B cell (primary cell): ENCODE measurements around the gene ARAP1. TPM values are rescaled to one million over a fixed set of nuclear protein-coding genes. Genes with fewer than 3 reads are reported as not detected.

ENCODE experiments used
- ATAC-seq: fragments of 200-7000 bp; cut with Tn5 transposase; one replicate; pipeline ENCODE4 v1.10.0; 2021; ENCODE audit warnings: low read depth, mild to moderate bottlenecking, moderate number of reproducible peaks, moderate library complexity
- CTCF ChIA-PET: fragments of 350-600 bp; sonication (Branson Sonifier 250); formaldehyde crosslinking; loops from one replicate; lab custom pipeline; 2021; ENCODE audit warnings: antibody characterized with exemption, inconsistent platforms; lab: Charles Lee
- POLR2A ChIA-PET: fragments of 350-600 bp; sonication (Branson Sonifier 250); formaldehyde crosslinking; loops from one replicate; lab custom pipeline; 2021; ENCODE audit warnings: antibody characterized with exemption; lab: Charles Lee
- DNase-seq: peaks from one replicate; pipeline ENCODE4 v3.0.0; 2013
- H2AFZ ChIP-seq: 2 replicates; pipeline ENCODE4 v1.6.1; 2012; ENCODE audit warnings: mild to moderate bottlenecking, low read depth, low read length; ENCODE audit not compliant: insufficient read depth, poor library complexity, severe bottlenecking
- H3K27ac ChIP-seq, 2 donors: 1 replicate in 1 of 2; 2 replicates in 1 of 2; pipeline ENCODE4 v1.5.1; 2012 to 2013; ENCODE audit warnings: low read length in 2 of 2, mild to moderate bottlenecking in 2 of 2, moderate library complexity in 1 of 2
- H3K27me3 ChIP-seq, 4 experiments: fragments of 200-600 bp in 1 of 4; sonication (generic) in 1 of 4; replicated peaks in 1 of 4; 1 replicate in 2 of 4; 2 replicates in 2 of 4; pipeline versions ENCODE4 v1.6.1 to v1.7.0; 2013 to 2016; ENCODE audit warnings: low read length in 3 of 4, mild to moderate bottlenecking in 2 of 4, mixed read lengths in 1 of 4, moderate library complexity in 1 of 4; ENCODE audit not compliant: insufficient read depth in 4 of 4, control insufficient read depth in 3 of 4; ENCODE audit errors: control extremely low read depth in 1 of 4
- H3K36me3 ChIP-seq, 2 experiments: replicated peaks in 1 of 2; 1 replicate in 1 of 2; 2 replicates in 1 of 2; pipeline versions ENCODE4 v1.6.1 to v1.7.1; 2013; ENCODE audit warnings: low read length in 1 of 2; ENCODE audit not compliant: insufficient read depth in 2 of 2, control insufficient read depth in 1 of 2; ENCODE audit errors: control extremely low read depth in 1 of 2, extremely low read depth in 1 of 2
- H3K4me1 ChIP-seq, 2 donors: fragments of 200-600 bp in 1 of 2; sonication (generic) in 1 of 2; 1 replicate in 1 of 2; 2 replicates in 1 of 2; pipeline versions ENCODE4 v1.5.1 to v1.6.1; 2013 to 2017; ENCODE audit warnings: low read length in 2 of 2; ENCODE audit not compliant: control insufficient read depth in 2 of 2, insufficient read depth in 2 of 2
- H3K4me2 ChIP-seq: replicated peaks from 2 replicates; pipeline ENCODE3; 2012; ENCODE audit warnings: mild to moderate bottlenecking, low read depth, low read length; ENCODE audit not compliant: poor library complexity, severe bottlenecking
- H3K4me3 ChIP-seq, 5 experiments: fragments of 200-600 bp in 1 of 5; sonication (generic) in 1 of 5; 1 replicate in 3 of 5; 2 replicates in 2 of 5; pipeline versions ENCODE4 v1.5.1 to v1.7.0; 2011 to 2016; ENCODE audit warnings: low read length in 4 of 5, mild to moderate bottlenecking in 4 of 5, low read depth in 2 of 5, control low read depth in 1 of 5, moderate library complexity in 1 of 5; ENCODE audit not compliant: insufficient read depth in 1 of 5; ENCODE audit errors: control extremely low read depth in 1 of 5, extremely low read depth in 1 of 5
- H3K79me2 ChIP-seq: fragments of 200-600 bp; sonication (generic); one replicate; pipeline ENCODE4 v1.6.0; 2016; ENCODE audit warnings: low read length; ENCODE audit not compliant: control insufficient read depth, insufficient read depth
- H3K9ac ChIP-seq: fragments of 200-600 bp; sonication (generic); 2 replicates; pipeline ENCODE4 v1.6.1; 2017; ENCODE audit warnings: mild to moderate bottlenecking, low read length, moderate library complexity
- H3K9me3 ChIP-seq, 3 donors: one replicate each; pipeline versions ENCODE4 v1.6.1 to v1.7.1; 2013; ENCODE audit warnings: low read length in 2 of 3; ENCODE audit not compliant: control insufficient read depth in 2 of 3, insufficient read depth in 1 of 3; ENCODE audit errors: control extremely low read depth in 1 of 3
- H4K20me1 ChIP-seq: 2 replicates; pipeline ENCODE4 v1.6.0; 2012; ENCODE audit warnings: mild to moderate bottlenecking, low read length; ENCODE audit not compliant: insufficient read depth, control insufficient read depth, poor library complexity, severe bottlenecking
- H3K27ac Mint-ChIP-seq: one replicate; pipeline ENCODE4 v1.8.0; 2021; ENCODE audit warnings: mixed read lengths
- H3K27me3 Mint-ChIP-seq: one replicate; pipeline ENCODE4 v1.8.0; 2021; ENCODE audit warnings: mixed read lengths
- H3K4me1 Mint-ChIP-seq: one replicate; pipeline ENCODE4 v1.8.0; 2021; ENCODE audit warnings: mixed read lengths
- H3K4me3 Mint-ChIP-seq: one replicate; pipeline ENCODE4 v1.8.0; 2021; ENCODE audit warnings: mixed read lengths
- H3K9me3 Mint-ChIP-seq: one replicate; pipeline ENCODE4 v1.8.0; 2022; ENCODE audit warnings: mixed read lengths; ENCODE audit not compliant: insufficient read depth
- CTCF ChIP-seq: fragments of 200-600 bp; IDR thresholded peaks from one replicate; pipeline ENCODE4 v1.8.0; 2022; ENCODE audit warnings: antibody characterized with exemption, mild to moderate bottlenecking
- EZH2 ChIP-seq: IDR thresholded peaks from 2 replicates; pipeline ENCODE4 v1.6.1; 2012; ENCODE audit warnings: borderline replicate concordance, low read depth, mild to moderate bottlenecking, moderate library complexity, low read length; ENCODE audit not compliant: insufficient read depth, poor library complexity, severe bottlenecking
- WGBS: methylation state at CpG from one replicate; pipeline ENCODE4 v1.1.5; 2013; ENCODE audit warnings: missing lambda C conversion rate; ENCODE audit not compliant: insufficient coverage; 5-methylcytosine and 5-hydroxymethylcytosine counted together
- intact Hi-C: fragments of 100-400 bp; cut with micrococcal nuclease; formaldehyde crosslinking; loops from one replicate; pipeline ENCODE4 v1.10.0; 2022
- polyA plus RNA-seq: library from polyadenylated mRNA; depleted of rRNA; stranded (reverse); fragments of >200 nt; gene quantifications from 2 replicates; pipeline ENCODE4 v1.2.3, GENCODE V29; 2012
- total RNA-seq, 2 donors: library from RNA; stranded (reverse); fragments of 120-200 nt in 1 of 2; gene quantifications; 1 replicate in 1 of 2; 2 replicates in 1 of 2; pipeline versions ENCODE4 v1.2.3 to v1.2.4, GENCODE V29; 2013 to 2022

The ARAP1 gene
- total and polyA plus RNA-seq, 2 donors (not counting 1 experiment from before 2014, with no cell fraction given): 143 to 242 TPM

DNA sequence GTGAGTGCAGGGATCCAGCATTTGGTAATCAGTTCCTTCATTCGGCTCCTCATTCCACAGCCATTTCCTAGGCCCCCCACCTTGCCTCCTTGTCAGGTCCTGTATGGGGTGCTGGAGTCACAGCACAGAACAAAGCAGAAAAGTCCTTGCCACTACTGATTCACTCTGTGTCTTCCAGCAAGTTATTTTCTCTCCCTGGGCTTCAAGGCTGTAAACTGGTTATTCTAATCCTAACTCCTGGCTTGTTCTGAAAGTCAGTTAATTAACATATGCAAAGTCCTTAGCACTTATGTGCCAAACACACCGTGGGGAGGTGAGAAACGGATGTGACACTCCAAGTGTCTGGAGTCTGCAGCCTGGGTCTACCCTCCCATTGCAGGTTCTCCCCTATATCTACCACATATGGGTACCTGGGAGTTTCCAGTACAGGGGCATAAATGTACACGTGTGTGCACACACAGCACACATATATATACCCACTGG is 47.4 kb downstream of the ARAP1 start:
- H3K9me3 ChIP-seq: no peaks in the 10 kb centered on the region
- no peaks in the 10 kb centered on the region for H3K27me3 Mint-ChIP-seq
- no peaks in the 10 kb centered on the region for H3K9me3 Mint-ChIP-seq
- no peak overlapping the region for H3K27ac ChIP-seq
- peaks cover 2% of the 10 kb centered on the region for H3K4me1 Mint-ChIP-seq
- intact Hi-C loops: no loop called here
- no peaks in the 10 kb centered on the region for H3K4me1 ChIP-seq
- ATAC-seq: no peak
- CTCF ChIA-PET: interaction anchor here (1.3 to 1.6 kb wide), 2 partner anchors 21 kb away, joined by 6 to 7 read pairs; no protein-coding TSS in a partner anchor
- no peak overlapping the region for H3K9ac ChIP-seq
- POLR2A ChIA-PET: interaction anchor here (0.6 kb wide), 1 partner anchor 105 kb away, joined by 3 read pairs; no protein-coding TSS in a partner anchor
- TF ChIP-seq CTCF: no peak
- no peak overlapping the region for H2AFZ ChIP-seq
- 50% methylated on average over 1 of the region's 4 CpGs for WGBS
- DNase-seq: no peak
- H3K79me2 ChIP-seq: peaks cover 31% of the 10 kb centered on the region
- H3K4me2 ChIP-seq: no peak overlapping the region
- H3K4me3 Mint-ChIP-seq: no peak overlapping the region
- no peak overlapping the region for H3K27ac Mint-ChIP-seq
- H3K27me3 ChIP-seq: no peaks in the 10 kb centered on the region
- peaks cover 2 to 97% of the 10 kb centered on the region in 2 experiments for H3K36me3 ChIP-seq
- no peak overlapping the region for H3K4me3 ChIP-seq
- H4K20me1 ChIP-seq: peaks cover 83% of the 10 kb centered on the region

DNA sequence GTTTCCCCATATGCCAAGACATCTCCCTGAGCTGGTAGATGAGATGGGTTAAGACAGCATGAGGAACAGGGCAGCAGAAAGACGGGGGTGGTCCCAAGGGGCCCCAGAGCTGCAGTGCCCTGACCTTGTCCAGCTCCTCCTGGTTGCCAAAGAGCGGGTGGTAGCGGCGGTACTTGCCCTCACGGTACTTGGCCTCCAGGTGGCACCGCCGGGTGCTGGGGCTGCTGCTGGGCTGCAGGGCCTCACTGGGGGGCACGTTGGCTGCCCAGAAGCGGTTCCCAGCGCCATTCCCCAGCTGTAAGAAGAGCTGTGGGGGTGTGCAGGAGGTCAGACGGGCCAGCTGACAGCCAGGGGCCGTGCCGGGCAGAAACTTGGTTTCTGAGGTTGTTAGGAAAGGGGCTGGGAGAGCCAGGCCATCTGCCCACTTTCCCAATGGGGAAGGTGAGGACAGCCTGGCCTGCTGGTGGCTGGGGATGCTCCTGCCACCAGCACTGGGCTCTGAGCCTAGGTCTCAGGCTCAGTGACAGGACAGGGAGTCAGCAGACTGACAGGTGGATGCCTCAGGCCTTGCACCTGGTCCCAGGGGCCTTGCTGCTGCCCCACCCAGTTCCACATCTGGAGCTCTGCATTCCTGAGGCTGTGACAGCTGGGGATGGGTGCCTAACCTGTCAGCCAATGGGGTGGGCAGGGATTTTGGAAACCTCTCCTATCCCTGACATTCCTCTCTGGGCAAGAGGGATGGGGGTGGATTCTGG is 48.0 kb downstream of the ARAP1 start:
- no peaks in the 10 kb centered on the region for H3K27me3 ChIP-seq
- intact Hi-C loops: no loop called here
- ATAC-seq (no peak), DNase-seq (no peak)
- no peak overlapping the region for H3K9ac ChIP-seq
- WGBS: 91% methylated on average over 9 of the region's 13 CpGs
- Mint-ChIP-seq H3K27me3 (no peaks in the 10 kb centered on the region), H3K4me1 (peaks cover 2% of the 10 kb centered on the region), H3K27ac (peak overlapping the region; percentile 37), H3K9me3 (no peaks in the 10 kb centered on the region), H3K4me3 (no peak overlapping the region)
- no peak overlapping the region for H3K4me3 ChIP-seq
- peaks cover 2 to 97% of the 10 kb centered on the region in 2 experiments for H3K36me3 ChIP-seq
- no peaks in the 10 kb centered on the region for H3K9me3 ChIP-seq
- no peak overlapping the region for H2AFZ ChIP-seq
- H3K79me2 ChIP-seq: peaks cover 25% of the 10 kb centered on the region
- TF ChIP-seq EZH2: no peak
- H3K4me1 ChIP-seq: no peaks in the 10 kb centered on the region
- peaks cover 79% of the 10 kb centered on the region for H4K20me1 ChIP-seq
- CTCF ChIA-PET: interaction anchor here (0.6 to 1.6 kb wide), 4 partner anchors 20 to 92 kb away, joined by 3 to 6 read pairs (median 3); no protein-coding TSS in a partner anchor
- POLR2A ChIA-PET: no interaction called here
- no peak overlapping the region for H3K4me2 ChIP-seq
- no peak overlapping the region for H3K27ac ChIP-seq
